ENCODE results near the gene PMFBP1.

- TF ChIP-seq, protein P1, sequence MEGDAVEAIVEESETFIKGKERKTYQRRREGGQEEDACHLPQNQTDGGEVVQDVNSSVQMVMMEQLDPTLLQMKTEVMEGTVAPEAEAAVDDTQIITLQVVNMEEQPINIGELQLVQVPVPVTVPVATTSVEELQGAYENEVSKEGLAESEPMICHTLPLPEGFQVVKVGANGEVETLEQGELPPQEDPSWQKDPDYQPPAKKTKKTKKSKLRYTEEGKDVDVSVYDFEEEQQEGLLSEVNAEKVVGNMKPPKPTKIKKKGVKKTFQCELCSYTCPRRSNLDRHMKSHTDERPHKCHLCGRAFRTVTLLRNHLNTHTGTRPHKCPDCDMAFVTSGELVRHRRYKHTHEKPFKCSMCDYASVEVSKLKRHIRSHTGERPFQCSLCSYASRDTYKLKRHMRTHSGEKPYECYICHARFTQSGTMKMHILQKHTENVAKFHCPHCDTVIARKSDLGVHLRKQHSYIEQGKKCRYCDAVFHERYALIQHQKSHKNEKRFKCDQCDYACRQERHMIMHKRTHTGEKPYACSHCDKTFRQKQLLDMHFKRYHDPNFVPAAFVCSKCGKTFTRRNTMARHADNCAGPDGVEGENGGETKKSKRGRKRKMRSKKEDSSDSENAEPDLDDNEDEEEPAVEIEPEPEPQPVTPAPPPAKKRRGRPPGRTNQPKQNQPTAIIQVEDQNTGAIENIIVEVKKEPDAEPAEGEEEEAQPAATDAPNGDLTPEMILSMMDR (IDR thresholded peaks at IDR 0.05), result no peak
- no peak for TF ChIP-seq POLR2A (IDR thresholded peaks at IDR 0.05)
Observed at GRCh38 chr16:72198021-72198711, 26.2 kb upstream of the PMFBP1 start.

All from Peyer's patch (tissue), 4 donors.